Chondrocyte (in vitro differentiated cells): ENCODE measurements around the gene GRIA4. TPM values are rescaled to one million over a fixed set of nuclear protein-coding genes. Genes with fewer than 3 reads are reported as not detected.

ENCODE experiments used
- DNase-seq: peaks from one replicate; pipeline ENCODE4 v3.0.0; 2021; ENCODE audit warnings: mixed read lengths, low spot score
- H3K27ac Mint-ChIP-seq: one replicate; pipeline ENCODE4 v1.8.0; 2021; ENCODE audit warnings: mild to moderate bottlenecking, moderate library complexity, mixed read lengths; ENCODE audit not compliant: unreplicated experiment
- H3K27me3 Mint-ChIP-seq: 2 replicates; pipeline ENCODE4 v1.8.0; 2021; ENCODE audit warnings: low read depth, mixed read lengths
- H3K36me3 Mint-ChIP-seq: 2 replicates; pipeline ENCODE4 v1.8.0; 2021; ENCODE audit warnings: low read depth, mixed read lengths
- H3K4me1 Mint-ChIP-seq: 2 replicates; pipeline ENCODE4 v1.8.0; 2021; ENCODE audit warnings: low read depth, mild to moderate bottlenecking, mixed read lengths
- H3K4me3 Mint-ChIP-seq: one replicate; pipeline ENCODE4 v1.8.0; 2021; ENCODE audit warnings: mild to moderate bottlenecking, moderate library complexity, mixed read lengths; ENCODE audit not compliant: unreplicated experiment
- H3K9me3 Mint-ChIP-seq: 2 replicates; pipeline ENCODE4 v1.8.0; 2021; ENCODE audit warnings: low read depth, mixed read lengths
- CTCF ChIP-seq: fragments of 200-600 bp; sonication (generic); IDR thresholded peaks from 2 replicates; pipeline ENCODE4 v1.5.0; 2021; ENCODE audit warnings: antibody characterized with exemption, mild to moderate bottlenecking, moderate library complexity
- total RNA-seq: library from RNA; stranded (reverse); gene quantifications from 3 replicates; pipeline ENCODE4 v1.2.1, GENCODE V29; 2021

Gene GRIA4
- total RNA-seq, 1 donor from 2014 or later, result not detected

GRCh38 chr11:105613183-105613582 lies 3.3 kb downstream of the GRIA4 start:
- no peak for TF ChIP-seq CTCF
- Mint-ChIP-seq H3K36me3 (no peaks in the 10 kb centered on the region), H3K27me3 (peaks cover 52% of the 10 kb centered on the region), H3K4me1 (peaks cover 24% of the 10 kb centered on the region), H3K4me3 (no peak overlapping the region), H3K27ac (no peak overlapping the region), H3K9me3 (no peaks in the 10 kb centered on the region)
- DNase-seq, result no peak

- no peak overlapping the region for H3K4me3 Mint-ChIP-seq
- no peaks in the 10 kb centered on the region for H3K9me3 Mint-ChIP-seq
- no peak for DNase-seq
- H3K27ac Mint-ChIP-seq, result no peak overlapping the region
- peaks cover 8% of the 10 kb centered on the region for H3K27me3 Mint-ChIP-seq
- no peaks in the 10 kb centered on the region for H3K36me3 Mint-ChIP-seq
- TF ChIP-seq CTCF, result no peak
- peaks cover 3% of the 10 kb centered on the region for H3K4me1 Mint-ChIP-seq
Observed at GRCh38 chr11:105618343-105618955, 8.6 kb downstream of the GRIA4 start.

- H3K27ac Mint-ChIP-seq, result no peak overlapping the region
- H3K27me3 Mint-ChIP-seq, result peaks cover 7% of the 10 kb centered on the region
- no peaks in the 10 kb centered on the region for H3K9me3 Mint-ChIP-seq
- no peaks in the 10 kb centered on the region for H3K36me3 Mint-ChIP-seq
- peaks cover 3% of the 10 kb centered on the region for H3K4me1 Mint-ChIP-seq
- H3K4me3 Mint-ChIP-seq, result no peak overlapping the region
- DNase-seq, result no peak
- TF ChIP-seq CTCF, result no peak
Observed at GRCh38 chr11:105619556-105619955, 9.7 kb downstream of the GRIA4 start.

GRCh38 chr11:105622016-105622415 lies 12.1 kb downstream of the GRIA4 start:
- Mint-ChIP-seq H3K4me1 (peaks cover 3% of the 10 kb centered on the region), H3K4me3 (no peak overlapping the region), H3K36me3 (no peaks in the 10 kb centered on the region), H3K27me3 (peaks cover 8% of the 10 kb centered on the region), H3K27ac (no peak overlapping the region), H3K9me3 (no peaks in the 10 kb centered on the region)
- DNase-seq, result no peak
- no peak for TF ChIP-seq CTCF

GRCh38 chr11:105632316-105632715 lies 22.4 kb downstream of the GRIA4 start:
- H3K36me3 Mint-ChIP-seq, result no peaks in the 10 kb centered on the region
- peaks cover 3% of the 10 kb centered on the region for H3K27me3 Mint-ChIP-seq

More at GRCh38 chr11:105632316-105632715, 22.4 kb downstream of the GRIA4 start:
- no peak overlapping the region for H3K4me3 Mint-ChIP-seq
- no peak overlapping the region for H3K27ac Mint-ChIP-seq
- TF ChIP-seq CTCF, result no peak
- DNase-seq, result no peak
- H3K4me1 Mint-ChIP-seq, result no peaks in the 10 kb centered on the region
- no peaks in the 10 kb centered on the region for H3K9me3 Mint-ChIP-seq
